ENCODE results near the gene ZBTB4.
A peak's percentile ranks its signal among the peaks of the same experiment; 100 is the strongest.

ZBTB4 gene

DNA sequence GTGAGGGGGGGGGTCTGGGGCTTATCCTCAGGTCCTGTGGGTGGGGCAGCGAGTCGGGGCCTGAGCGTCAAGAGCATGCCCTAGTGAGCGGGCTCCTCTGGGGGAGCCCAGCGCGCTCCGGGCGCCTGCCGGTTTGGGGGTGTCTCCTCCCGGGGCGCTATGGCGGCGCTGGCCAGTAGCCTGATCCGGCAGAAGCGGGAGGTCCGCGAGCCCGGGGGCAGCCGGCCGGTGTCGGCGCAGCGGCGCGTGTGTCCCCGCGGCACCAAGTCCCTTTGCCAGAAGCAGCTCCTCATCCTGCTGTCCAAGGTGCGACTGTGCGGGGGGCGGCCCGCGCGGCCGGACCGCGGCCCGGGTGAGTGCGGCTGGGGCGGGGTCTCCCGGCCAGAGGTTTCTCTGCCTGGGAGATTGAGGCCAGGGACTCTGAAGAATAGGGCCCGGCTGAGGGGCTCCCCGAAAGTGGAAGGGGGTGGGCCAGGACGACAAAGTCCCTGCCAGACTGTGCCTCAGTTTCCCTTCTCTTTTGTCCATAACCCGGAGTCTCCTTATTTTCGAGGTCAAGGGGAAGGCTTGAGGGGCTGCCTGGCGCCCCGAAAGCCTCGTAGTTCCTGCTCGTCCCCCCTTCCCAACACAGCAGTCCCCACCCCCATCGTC lies 39.8 kb downstream of the ZBTB4 start, which contains the start of gene FGF11:
FGF11 (plus strand) TSS at position 51 of the 651 bp plus-strand sequence; CDS start at position 160, 109 bp downstream.
- DNase-seq: no peak

DNA sequence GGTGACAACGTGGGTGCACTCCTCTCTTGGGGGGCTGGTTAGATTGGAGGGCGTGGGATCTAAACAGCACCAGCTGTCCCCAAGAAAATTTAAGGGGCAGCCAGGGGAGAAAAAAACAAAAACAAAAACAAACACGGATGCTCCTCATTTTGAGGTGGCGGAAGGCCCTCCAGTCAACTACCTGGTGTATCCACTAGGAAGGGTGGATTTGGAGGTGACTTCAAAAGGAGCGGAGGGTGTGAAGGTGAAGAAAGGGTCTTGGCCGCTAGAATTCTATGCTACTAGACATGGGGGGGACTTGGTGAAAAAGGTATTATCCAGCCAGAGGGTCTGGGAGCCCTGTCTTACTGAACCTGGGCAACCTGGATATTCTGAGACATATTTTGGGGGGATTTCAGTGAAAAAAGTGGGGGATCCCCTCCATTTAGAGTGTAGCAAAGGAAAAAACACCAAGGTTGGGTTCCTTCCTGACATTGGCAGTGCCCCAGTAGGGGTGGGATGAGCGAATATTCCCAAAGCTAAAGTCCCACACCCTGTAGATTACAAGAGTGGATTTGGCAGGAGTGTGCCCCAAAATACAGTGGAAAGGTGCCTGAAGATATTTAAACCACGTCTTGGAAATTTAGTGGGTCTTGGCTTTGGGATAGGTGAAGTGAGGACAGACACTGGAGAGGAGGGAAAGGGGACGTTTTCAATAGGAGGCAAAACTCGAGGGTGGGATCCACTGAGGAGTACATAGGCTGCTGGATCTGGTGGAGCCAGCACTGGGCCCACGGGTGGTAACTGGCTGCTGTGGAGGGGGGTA lies 40.6 kb downstream of the ZBTB4 start:
- DNase-seq: no peak

DNA sequence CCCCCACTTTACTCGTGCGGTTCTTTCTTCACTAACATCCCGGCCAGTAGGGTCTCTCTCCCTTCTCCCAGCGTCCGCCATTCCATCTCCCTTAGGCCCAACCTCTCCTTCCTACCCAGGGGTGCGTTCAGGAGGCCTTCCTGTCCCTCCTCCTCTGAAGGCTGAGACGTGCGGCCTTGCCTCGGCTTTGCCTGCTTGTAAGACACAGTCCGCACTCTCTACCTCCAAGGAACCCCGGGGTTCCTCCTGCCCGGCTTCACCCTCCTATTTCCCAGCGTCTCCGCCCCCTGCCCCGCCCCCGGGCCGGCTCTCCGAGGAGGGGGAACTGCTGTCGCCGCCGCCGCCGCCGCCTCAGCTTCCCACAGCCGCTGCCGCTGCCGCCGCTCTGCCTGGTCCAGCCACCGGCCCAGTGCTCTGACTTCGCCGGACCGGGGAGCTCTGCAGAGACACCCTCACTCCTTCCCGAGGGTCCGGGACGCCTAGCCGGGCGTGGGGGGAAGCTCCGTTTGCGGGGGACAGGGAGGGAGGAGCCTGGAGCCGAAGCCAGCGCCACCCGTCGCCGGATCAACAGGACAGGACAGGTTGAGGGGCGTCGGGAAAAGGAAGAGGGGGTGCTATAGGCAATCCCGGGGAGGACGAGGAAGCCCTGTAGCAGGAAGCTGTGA lies 41.3 kb downstream of the ZBTB4 start:
- DNase-seq: no peak

DNA sequence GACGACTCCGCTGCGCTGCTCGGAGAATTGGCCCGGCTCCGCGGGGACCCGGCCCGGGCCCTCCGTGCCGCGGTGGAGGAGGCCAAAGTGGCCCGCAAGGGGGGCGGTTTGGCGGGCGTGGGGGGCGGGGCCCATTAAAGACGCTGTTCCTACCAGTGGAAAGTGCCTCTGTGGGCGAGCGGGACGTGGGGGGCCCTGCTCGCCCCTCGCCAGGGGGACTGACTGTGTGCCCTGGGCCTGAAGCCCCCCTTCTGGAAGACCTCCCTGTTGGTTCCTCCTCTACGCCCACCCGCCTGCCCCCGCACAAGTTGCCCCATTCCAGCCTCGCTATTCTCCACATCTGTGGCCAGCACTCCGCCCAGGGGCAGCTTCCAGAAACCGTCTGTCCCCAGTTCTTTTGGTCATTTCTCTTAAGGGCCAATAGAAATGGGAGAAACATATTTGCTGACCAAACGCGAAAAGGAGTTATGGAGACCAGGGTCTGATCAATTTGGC lies 42.0 kb downstream of the ZBTB4 start:
- no peak for DNase-seq

DNA sequence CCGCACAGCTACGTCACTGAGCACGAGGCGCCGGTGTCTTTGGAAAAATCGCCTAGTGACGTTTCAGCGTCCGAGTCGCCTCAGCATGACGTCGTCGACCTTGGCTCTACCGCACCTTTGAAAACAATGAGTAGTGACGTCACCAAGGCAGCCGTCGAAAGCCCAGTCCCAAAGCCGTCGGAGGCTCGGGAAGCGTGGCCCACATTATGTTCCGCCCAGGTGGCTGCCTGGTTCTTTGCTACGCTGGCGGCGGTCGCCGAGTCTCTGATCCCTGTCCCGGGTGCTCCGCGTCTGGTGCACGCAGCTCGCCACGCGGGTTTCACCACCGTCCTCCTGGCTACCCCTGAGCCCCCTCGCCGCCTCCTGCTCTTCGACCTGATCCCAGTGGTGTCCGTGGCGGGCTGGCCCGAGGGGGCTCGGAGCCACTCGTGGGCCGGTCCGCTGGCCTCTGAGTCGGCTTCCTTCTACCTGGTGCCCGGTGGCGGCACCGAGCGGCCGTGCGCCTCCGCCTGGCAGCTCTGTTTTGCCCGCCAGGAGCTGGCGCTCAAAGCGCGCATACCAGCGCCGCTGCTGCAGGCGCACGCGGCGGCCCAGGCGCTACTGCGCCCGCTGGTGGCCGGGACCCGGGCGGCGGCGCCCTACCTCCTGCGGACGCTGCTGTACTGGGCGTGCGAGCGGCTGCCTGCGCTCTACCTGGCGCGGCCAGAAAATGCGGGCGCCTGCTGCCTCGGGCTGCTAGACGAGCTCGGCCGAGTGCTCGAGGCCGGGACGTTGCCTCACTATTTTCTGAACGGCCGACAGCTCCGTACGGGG lies 42.7 kb downstream of the ZBTB4 start:
- DNase-seq: peak; percentile 59

DNA sequence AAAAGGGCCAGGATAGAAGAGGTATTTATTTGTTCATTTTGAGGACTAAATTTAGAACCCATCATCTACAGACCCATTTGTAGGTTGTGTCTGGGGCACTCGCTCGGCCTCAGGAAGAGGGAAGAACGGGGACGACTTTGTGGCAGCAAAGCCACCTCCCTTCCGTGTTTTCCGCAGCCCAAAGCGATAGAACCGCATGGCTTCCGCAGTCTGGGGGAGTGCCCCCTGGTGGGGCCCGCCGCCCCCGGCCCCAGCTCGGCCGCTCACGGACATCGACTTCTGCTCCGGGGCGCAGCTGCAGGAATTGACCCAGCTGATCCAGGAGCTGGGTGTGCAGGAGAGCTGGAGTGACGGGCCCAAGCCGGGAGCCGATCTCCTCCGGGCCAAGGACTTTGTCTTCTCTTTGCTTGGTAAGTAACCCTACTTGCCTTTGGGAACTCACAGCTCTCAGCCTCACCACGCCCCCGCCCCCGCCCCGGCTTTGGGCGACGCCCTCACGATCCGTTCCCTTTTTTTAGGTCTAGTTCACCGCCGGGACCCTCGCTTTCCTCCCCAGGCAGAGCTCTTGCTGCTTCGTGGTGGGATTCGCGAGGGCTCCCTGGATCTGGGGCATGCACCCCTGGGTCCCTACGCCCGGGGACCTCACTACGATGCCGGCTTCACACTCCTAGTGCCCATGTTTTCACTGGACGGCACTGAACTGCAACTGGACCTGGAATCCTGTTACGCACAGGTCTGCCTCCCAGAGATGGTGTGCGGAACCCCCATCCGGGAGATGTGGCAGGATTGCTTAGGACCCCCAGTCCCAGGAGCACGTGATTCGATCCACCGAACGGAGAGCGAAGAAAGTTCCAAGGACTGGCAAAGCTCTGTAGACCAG lies 43.5 kb downstream of the ZBTB4 start:
- peak; percentile 19 for DNase-seq

DNA sequence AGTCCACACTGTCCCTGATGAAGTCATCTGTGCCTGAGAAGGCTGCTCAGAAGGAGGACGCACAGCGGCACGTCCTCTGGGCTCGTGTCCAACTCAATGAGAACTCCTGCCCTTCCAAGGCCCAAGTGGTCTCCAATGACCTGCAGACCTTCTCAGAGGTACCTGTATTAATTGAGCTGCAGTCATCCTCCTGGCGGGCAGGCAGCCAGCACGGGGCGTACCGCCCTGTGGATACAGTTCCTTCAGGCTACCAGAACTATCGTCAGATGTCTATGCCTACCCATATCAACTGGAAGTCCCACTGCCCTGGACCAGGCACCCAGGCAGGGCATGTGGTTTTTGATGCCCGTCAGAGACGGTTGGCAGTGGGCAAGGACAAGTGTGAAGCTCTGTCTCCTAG lies 47.1 kb downstream of the ZBTB4 start:
- DNase-seq: no peak

DNA sequence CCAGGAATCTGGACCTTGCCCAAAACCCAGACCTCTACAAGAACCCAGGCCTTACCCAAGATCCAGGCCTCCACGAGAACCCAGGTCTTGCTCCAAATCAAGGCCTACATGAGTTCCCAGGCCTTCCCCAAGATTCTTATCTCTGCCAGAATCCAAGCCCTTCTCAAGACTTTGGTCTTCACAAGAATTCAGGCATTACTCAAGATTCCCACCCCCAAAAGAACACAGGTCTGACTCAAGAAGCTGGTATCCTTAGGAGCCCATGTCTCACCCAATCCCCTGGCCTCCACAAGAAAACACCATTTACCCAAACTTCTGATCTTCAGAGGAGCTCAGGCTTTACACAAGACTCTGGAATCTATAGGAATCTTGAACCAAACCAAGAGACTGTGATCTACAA lies 48.2 kb downstream of the ZBTB4 start:
- DNase-seq: no peak

DNA sequence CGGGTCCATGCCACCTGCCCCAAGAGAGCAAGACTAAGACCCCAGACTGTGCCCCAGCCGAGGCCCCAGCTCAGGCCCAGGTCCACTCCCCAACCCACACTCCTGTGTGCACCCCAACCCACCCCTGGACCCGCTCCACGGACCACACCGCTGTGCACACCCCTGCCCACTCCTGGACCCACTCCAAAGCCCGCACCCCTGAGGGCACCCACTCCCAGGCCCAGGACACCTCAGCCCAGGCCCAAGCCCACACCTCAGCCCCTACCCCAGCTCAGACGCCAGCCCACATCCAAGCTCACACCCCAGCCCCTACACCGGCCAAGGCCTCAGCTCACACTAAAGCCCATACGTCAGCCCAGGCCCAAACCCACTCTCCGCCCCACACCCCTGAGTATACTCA lies 49.7 kb downstream of the ZBTB4 start:
- DNase-seq: no peak

DNA sequence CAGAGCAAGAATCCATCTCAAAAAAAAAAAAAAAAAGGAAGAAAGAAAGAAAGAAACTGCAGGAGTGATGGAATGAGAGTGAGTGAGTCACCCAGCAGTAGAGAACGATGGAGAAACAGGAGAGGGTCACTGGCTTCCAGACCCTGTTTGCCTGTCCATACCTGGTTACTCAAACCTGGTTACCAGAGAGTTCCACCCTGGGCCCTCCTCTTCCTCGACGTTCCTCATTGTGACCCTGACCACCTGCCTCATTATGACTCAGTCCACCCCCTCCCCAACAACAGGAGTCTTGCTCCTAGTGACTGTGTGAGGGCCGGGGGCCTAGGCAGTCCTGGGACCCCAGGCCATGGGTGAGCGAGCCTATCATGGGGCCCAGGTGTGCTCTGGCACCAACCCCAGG lies 50.9 kb downstream of the ZBTB4 start, which contains the start of gene SPEM3:
SPEM3 (plus strand) TSS at position 301 of the 400 bp plus-strand sequence; CDS start at position 347, 46 bp downstream.
- no peak for DNase-seq

DNA sequence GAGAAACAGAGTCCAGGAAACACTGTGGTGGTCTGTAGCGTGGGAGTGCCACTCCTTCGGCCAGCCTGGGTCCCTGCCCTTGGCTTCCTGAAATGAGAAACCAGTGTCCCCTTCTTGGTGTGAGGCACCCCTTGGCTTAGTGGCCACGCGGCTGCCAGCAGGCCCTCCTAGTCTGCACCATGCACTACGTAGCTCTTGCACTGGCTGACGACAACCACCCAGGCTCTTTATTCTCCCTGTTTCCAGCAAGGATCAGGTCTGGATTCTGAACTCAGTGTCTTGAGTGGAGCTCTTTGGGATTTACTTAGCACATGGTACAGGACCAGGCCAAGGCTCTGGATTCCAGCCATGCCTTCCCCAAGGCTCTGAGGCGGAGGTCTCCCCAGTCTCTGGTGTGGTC lies 51.9 kb downstream of the ZBTB4 start:
- no peak for DNase-seq

DNA sequence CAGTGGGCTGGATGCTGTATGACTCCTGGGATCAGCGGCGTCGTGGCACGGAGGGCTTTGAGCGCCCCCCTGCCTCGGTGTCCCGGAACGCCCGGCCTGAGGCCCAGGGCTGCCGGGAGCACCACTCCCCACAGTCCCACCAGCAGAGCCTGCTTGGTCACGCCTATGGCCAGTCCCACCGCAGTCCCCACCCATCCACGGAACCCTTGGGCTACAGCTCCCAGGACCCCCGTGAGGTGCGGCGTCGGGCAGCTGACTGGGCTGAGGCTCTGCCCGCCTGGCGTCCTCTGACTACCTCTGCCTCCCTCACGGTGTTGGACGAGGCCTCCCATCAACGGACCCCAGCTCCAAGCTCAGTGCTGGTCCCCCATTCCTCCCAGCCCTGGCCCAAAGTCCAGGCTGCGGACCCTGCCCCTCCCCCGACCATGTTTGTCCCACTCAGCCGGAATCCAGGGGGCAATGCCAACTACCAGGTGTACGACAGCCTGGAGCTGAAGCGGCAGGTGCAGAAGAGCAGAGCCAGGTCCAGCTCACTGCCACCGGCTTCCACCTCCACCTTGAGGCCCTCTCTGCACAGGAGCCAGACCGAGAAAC lies 52.4 kb downstream of the ZBTB4 start:
- no peak for DNase-seq

DNA sequence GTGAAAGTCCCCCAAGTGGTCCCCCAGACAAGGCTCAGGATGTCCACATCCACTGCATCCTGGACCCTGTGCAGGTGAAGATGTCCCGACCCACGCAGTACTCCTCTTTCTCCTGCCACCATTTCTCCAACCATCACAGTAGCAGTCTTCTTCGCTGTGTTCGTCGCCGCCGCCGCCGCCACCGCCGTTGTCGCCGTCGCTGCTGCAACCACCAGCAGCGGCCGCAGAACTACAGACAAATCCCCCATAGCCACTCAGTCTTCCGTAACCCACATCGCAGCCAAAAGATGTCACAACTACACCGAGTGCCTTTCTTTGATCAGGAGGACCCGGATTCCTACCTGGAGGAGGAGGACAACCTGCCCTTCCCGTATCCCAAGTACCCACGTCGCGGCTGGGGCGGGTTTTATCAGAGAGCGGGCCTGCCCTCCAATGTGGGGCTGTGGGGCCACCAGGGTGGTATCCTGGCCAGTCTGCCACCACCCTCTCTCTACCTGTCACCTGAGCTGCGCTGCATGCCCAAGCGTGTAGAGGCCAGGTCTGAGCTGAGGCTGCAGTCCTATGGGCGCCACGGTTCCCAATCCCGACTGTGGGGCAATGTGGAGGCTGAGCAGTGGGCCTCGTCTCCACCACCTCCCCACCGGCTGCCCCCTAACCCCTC lies 53.1 kb downstream of the ZBTB4 start:
- no peak for DNase-seq

DNA sequence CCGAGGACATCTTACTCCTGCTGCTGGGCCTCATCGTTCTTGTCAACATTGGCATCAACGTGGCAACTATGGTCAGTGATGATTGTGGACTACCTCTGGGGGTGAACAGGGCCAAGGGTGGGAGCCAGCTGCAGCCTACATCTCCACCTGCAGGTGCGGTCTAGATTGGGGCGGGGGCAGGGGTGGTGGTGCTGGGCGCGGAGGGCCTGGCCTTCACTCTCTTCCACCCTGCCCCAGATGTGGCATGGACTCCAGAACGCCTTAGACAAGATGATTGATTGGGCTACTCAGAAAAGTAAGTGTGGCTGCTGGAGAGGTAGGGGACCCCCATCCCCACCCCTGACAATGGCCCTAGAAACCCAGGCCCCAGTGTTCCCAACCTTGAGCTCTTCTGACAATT lies 53.7 kb downstream of the ZBTB4 start:
- DNase-seq: no peak

DNA sequence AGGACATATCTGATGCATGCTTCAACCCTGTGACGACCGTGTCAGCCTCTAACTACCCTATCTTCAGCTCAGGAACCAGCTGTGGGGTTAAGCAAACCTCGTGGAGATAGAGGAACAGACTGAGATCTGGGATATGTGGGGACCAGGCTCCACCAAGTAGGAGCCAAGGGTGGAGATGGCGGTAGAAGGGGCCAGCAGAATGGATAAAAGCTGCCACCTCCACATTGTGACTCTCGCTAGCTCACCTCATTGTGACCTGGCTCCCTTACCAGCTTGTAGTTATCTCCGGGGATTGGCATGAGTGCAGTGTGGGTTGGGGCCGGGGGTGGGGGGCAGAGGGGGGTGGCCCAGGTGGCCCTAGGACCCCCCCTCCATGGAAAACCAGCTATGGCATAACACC lies 54.1 kb downstream of the ZBTB4 start, which contains the start of gene SPEM2:
SPEM2 (plus strand) TSS at position 301 of the 400 bp plus-strand sequence; CDS start at position 374, 73 bp downstream.
- no peak for DNase-seq

DNA sequence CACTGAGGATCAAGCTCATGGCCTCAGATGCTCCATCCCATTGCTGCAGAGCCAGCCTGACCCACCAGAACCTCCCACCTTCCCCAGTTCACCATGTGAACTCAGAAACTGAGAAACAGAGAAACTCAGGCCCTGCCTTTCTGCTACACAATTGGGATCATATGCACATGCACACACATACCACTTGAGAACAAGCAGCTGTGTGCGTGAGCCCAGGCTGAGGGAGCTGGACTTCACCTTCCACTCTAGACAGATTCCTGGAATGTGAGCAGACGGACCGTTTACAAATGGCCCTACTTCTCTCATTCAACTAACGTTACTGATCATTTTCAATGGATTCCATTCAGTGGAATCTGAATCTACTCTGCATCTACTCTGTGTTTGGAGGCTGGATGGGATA lies 55.8 kb downstream of the ZBTB4 start:
- no peak for DNase-seq

DNA sequence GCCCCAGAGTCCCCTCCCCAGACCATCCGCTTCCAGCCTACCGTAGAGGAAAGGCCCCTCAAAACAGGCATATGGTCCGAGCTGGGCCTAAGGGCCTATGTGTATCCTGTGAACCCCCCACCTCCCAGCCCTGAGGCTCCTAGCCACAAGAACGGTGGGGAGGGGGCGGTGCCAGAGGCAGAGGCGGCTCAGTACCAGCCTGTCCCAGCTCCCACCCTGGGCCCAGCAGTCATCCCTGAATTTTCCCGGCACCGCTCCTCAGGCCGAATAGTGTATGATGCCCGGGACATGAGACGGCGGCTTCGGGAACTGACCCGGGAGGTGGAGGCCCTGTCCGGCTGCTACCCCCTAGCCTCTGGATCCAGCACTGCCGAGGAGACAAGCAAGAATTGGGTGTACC lies 58.2 kb downstream of the ZBTB4 start:
- DNase-seq: no peak

DNA sequence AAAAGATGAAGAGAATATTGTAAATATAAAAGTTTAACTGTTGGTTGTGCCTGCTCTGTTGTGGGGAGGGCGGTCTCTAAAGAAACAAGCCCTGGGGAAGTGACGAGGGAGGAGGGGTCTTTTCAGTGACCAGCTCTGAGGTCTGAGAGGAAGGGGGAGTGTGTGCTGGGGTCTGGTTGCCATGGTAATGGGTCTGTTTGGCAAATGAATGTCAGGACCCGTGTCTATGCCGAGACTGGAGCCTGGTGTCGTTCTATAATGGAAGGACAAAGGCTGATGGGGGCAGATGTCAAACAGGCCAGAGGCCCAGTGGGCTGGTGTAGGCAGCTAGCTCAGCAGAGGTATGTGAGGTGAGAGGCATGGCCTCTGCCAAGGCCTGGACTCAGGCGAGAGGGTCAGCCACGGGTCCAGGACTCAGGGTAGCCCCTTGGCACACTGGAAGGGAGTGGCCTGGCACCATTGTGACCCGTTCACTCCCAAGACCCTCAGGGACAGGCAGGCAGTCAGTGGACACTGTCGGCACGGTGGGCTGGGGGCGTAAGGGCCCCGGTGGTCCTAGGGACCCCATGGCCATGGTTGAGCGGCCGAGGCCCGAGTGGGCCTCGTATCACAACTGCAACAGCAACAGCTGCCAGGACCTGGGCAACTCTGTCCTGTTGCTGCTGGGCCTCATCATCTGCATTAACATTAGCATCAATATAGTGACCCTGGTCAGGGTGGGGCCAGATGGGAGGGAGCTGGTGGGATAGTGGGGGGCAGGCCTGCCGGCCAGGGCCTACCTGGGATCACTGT lies 59.4 kb downstream of the ZBTB4 start, which contains the start of gene SPEM1:
SPEM1 (plus strand) TSS at position 506 of the 792 bp plus-strand sequence; CDS start at position 567, 61 bp downstream.
- no peak for DNase-seq

DNA sequence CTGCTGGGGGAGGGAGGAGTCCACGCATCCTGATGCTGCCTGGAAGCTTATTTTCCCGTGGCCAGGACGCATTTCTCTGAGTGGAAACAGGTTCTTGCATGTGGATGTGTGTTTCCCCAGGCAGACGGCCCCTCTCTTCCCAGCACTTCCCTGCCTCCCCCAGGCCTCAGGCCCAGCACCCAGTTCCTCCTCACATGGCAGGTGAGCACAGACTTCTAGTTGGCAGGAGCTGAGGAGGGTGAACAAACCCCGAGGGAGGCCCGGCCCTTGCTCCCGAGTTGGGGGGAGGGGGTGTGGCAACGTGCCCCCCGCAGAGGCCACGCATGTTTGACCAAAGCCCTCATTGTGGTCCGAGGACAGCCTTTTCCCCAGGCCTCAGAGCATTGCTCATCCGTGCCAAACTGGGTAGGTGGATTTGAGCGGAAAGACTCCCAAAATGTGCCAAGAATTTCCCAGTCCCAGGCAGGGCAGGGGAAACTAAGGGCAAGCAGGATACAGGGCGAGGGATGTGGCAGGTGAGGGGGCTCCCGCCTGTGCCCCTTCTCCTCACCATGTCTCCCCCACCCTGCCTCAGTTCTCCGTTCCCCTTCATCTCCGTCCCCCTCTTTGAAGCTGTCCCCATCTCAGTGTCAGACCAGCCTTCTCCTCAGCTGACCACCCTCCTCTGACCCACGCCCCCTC lies 60.8 kb downstream of the ZBTB4 start:
- DNase-seq: no peak

All from DMS79 treated with DMSO at 0.1 percent for 48 hours (cell line).